Erythroblast (primary cell): ENCODE results near the gene SPATA46.

Experiments
- GATA1 ChIP-seq: IDR thresholded peaks from 2 replicates; pipeline ENCODE4 v1.6.1; 2011; ENCODE audit warnings: low read depth, mild to moderate bottlenecking, control low read depth, low read length, moderate library complexity
- POLR2A ChIP-seq: IDR thresholded peaks from 2 replicates; pipeline ENCODE4 v1.6.1; 2011; ENCODE audit warnings: mild to moderate bottlenecking, low read length

DNA sequence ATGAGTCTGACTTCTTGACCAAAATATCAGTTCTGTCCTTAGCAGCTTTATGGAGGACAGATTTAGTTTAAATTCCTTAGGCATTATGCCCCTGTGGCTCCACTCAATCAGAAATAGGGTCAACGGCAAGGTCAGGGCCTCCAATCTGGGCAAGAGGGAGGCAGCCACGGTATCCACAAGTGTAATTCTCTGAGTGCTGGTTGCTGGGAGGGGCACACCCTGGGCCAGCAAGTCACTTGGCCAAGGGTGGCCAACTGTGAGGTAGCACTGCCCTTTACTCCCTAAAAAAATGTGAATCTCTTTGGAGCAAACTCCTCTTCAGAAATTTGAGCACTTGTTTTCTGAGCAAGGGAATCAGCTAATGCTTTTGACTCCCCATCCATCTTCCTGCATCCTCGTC lies 12.8 kb downstream of the SPATA46 start:
- no peak for TF ChIP-seq POLR2A
- TF ChIP-seq GATA1: no peak
